Esophagus muscularis mucosa (tissue), 3 donors: ENCODE measurements around the gene HOTAIR.

ENCODE experiments used
- CTCF ChIP-seq, 3 experiments: fragments of 200-600 bp in 2 of 3; fragments of 450-650 bp in 1 of 3; sonication (generic) in 2 of 3; IDR thresholded peaks; one replicate each; pipeline ENCODE4 v1.5.1; 2017 to 2019; ENCODE audit warnings: antibody characterized with exemption in 3 of 3, mild to moderate bottlenecking in 2 of 3, moderate library complexity in 1 of 3
- POLR2AphosphoS5 ChIP-seq, 2 donors: sonication (generic); formaldehyde crosslinking; IDR thresholded peaks; one replicate each; pipeline ENCODE4 v1.6.1; 2017; ENCODE audit warnings: antibody characterized with exemption in 2 of 2

GRCh38 chr12:53931844-53932581 is 42.7 kb downstream of the HOTAIR start:
- TF ChIP-seq CTCF (IDR thresholded peaks at IDR 0.05) (no peak), POLR2AphosphoS5 (IDR thresholded peaks at IDR 0.05) (no peak)
